Right atrium auricular region (tissue), 2 donors: ENCODE results near the gene BTC. TPM values are rescaled to one million over a fixed set of nuclear protein-coding genes. Genes with fewer than 3 reads are reported as not detected.

Source experiments
- DNase-seq: peaks from one replicate; pipeline ENCODE4 v3.0.0-alpha.2; 2019; ENCODE audit warnings: low spot score
- H3K27ac ChIP-seq, 2 donors: fragments of 200-600 bp; sonication (generic); 1 replicate in 1 of 2; 2 replicates in 1 of 2; pipeline ENCODE4 v1.5.1; 2016 to 2019
- H3K27me3 ChIP-seq, 2 donors: fragments of 200-600 bp; sonication (generic); one replicate each; pipeline versions ENCODE4 v1.5.1 to v1.6.0; 2017 to 2019
- H3K36me3 ChIP-seq: fragments of 200-600 bp; sonication (generic); one replicate; pipeline ENCODE4 v1.5.1; 2016
- H3K4me1 ChIP-seq, 2 donors: fragments of 200-600 bp; sonication (generic); one replicate each; pipeline versions ENCODE4 v1.5.1 to v1.6.0; 2017 to 2019
- H3K4me3 ChIP-seq, 2 donors: fragments of 200-600 bp; sonication (generic); 1 replicate in 1 of 2; 2 replicates in 1 of 2; pipeline ENCODE4 v1.5.1; 2017 to 2019; ENCODE audit warnings: mild to moderate bottlenecking in 1 of 2, moderate library complexity in 1 of 2
- H3K9me3 ChIP-seq, 2 donors: fragments of 200-600 bp; sonication (generic); one replicate each; pipeline ENCODE4 v1.5.1; 2019
- CTCF ChIP-seq, 2 donors: fragments of 200-600 bp; sonication (generic); IDR thresholded peaks; one replicate each; pipeline ENCODE4 v1.5.1; 2019; ENCODE audit warnings: antibody characterized with exemption in 2 of 2
- total RNA-seq, 2 donors: library from RNA; depleted of rRNA; stranded (reverse); fragments of >200 nt; gene quantifications; one replicate each; pipeline ENCODE4 v1.1.0, GENCODE V29; 2016

The BTC gene
- total RNA-seq, 2 donors from 2014 or later = 0.12 TPM; not detected in 1

GRCh38 chr4:74742185-74742584, 52.1 kb downstream of the BTC start:
- H3K27me3 ChIP-seq = no peaks in the 10 kb centered on the region
- no peaks in the 10 kb centered on the region for H3K9me3 ChIP-seq
- H3K4me1 ChIP-seq = no peaks in the 10 kb centered on the region
- H3K36me3 ChIP-seq = no peaks in the 10 kb centered on the region
- H3K27ac ChIP-seq = no peak overlapping the region
- no peak for DNase-seq
- H3K4me3 ChIP-seq = no peak overlapping the region
- no peak for TF ChIP-seq CTCF (IDR thresholded peaks at IDR 0.05)

GRCh38 chr4:74738464-74739143, 55.7 kb downstream of the BTC start:
- no peak for DNase-seq
- Histone ChIP-seq H3K4me1 (no peaks in the 10 kb centered on the region), H3K27ac (no peak overlapping the region), H3K9me3 (no peaks in the 10 kb centered on the region), H3K36me3 (no peaks in the 10 kb centered on the region), H3K27me3 (no peaks in the 10 kb centered on the region), H3K4me3 (no peak overlapping the region)
- TF ChIP-seq CTCF (IDR thresholded peaks at IDR 0.05) = no peak

GRCh38 chr4:74734995-74735394, 59.3 kb downstream of the BTC start:
- H3K36me3 ChIP-seq = no peaks in the 10 kb centered on the region
- no peak for DNase-seq
- H3K9me3 ChIP-seq = no peaks in the 10 kb centered on the region
- no peak for TF ChIP-seq CTCF (IDR thresholded peaks at IDR 0.05)
- no peak overlapping the region for H3K4me3 ChIP-seq
- H3K27me3 ChIP-seq = no peaks in the 10 kb centered on the region
- no peaks in the 10 kb centered on the region for H3K4me1 ChIP-seq
- H3K27ac ChIP-seq = no peak overlapping the region

- H3K27ac ChIP-seq = no peak overlapping the region
- H3K4me3 ChIP-seq = no peak overlapping the region
- no peaks in the 10 kb centered on the region for H3K27me3 ChIP-seq
- no peaks in the 10 kb centered on the region for H3K9me3 ChIP-seq
- no peak for TF ChIP-seq CTCF (IDR thresholded peaks at IDR 0.05)
- no peaks in the 10 kb centered on the region for H3K36me3 ChIP-seq
- no peak for DNase-seq
- no peaks in the 10 kb centered on the region for H3K4me1 ChIP-seq
Measured at GRCh38 chr4:74733756-74734155, 60.6 kb downstream of the BTC start.

GRCh38 chr4:74724979-74725378, 69.3 kb downstream of the BTC start:
- Histone ChIP-seq H3K27ac (no peak overlapping the region), H3K27me3 (no peaks in the 10 kb centered on the region), H3K36me3 (no peaks in the 10 kb centered on the region), H3K4me1 (no peaks in the 10 kb centered on the region), H3K4me3 (no peak overlapping the region), H3K9me3 (no peaks in the 10 kb centered on the region)
- TF ChIP-seq CTCF (IDR thresholded peaks at IDR 0.05) = no peak
- DNase-seq = no peak

- no peaks in the 10 kb centered on the region for H3K36me3 ChIP-seq
- no peak overlapping the region for H3K27ac ChIP-seq
- TF ChIP-seq CTCF (IDR thresholded peaks at IDR 0.05) = no peak
Measured at GRCh38 chr4:74716436-74716765, 77.9 kb downstream of the BTC start.

More at GRCh38 chr4:74716436-74716765, 77.9 kb downstream of the BTC start:
- H3K4me1 ChIP-seq = no peaks in the 10 kb centered on the region
- H3K4me3 ChIP-seq = no peak overlapping the region
- no peak for DNase-seq
- H3K27me3 ChIP-seq = no peaks in the 10 kb centered on the region
- peaks cover 0 to 9% of the 10 kb centered on the region in 2 donors for H3K9me3 ChIP-seq
